ENCODE results near the gene TMEM260. TPM values are rescaled to one million over a fixed set of nuclear protein-coding genes. Genes with fewer than 3 reads are reported as not detected.
"Not testable (repeated sequence)": the region's sequence is repeated elsewhere in the genome, so short reads cannot be mapped to it uniquely, and the experiment has no call there.

Gene TMEM260
- total RNA-seq, 2 donors from 2014 or later, result 29.4 to 40.8 TPM

- peaks cover 36% of the 10 kb centered on the region for H3K36me3 Mint-ChIP-seq (ENCODE audit: low read depth)
- no peak overlapping the region for H3K27ac Mint-ChIP-seq
- DNase-seq, result no peak
- no peaks in the 10 kb centered on the region for H3K27me3 Mint-ChIP-seq (ENCODE audit: insufficient read depth)
- H3K4me1 Mint-ChIP-seq, result no peaks in the 10 kb centered on the region
- Histone ChIP-seq H3K4me3 (ENCODE audit: low read length) (no peak overlapping the region), H3K36me3 (ENCODE audit: control insufficient read depth, insufficient read depth, low read length) (peaks cover 53% of the 10 kb centered on the region), H3K27ac (ENCODE audit: low read depth, low read length) (no peak overlapping the region), H3K9ac (ENCODE audit: extremely low read depth, low read length, poor library complexity, severe bottlenecking) (no peak overlapping the region), H3K4me1 (ENCODE audit: control insufficient read depth, insufficient read depth, low read length) (no peaks in the 10 kb centered on the region), H3K9me3 (ENCODE audit: control insufficient read depth, low read length) (no peaks in the 10 kb centered on the region), H3K27me3 (ENCODE audit: control insufficient read depth, insufficient read depth, low read length, poor library complexity, severe bottlenecking) (no peaks in the 10 kb centered on the region)
- no peaks in the 10 kb centered on the region for H3K9me3 Mint-ChIP-seq
- H3K4me3 Mint-ChIP-seq, result no peak overlapping the region
- no peak for TF ChIP-seq CTCF (conservative IDR thresholded peaks at IDR 0.05)
- 92% methylated on average over 1 of the region's 1 CpG; no CpG with 5 or more reads in 1 of the 2 experiments for WGBS, 2 experiments (ENCODE audit: insufficient coverage in 1 of 2, insufficient read length in 1 of 2)
Measured at GRCh38 chr14:56598519-56598918, 18.9 kb downstream of the TMEM260 start.

DNA sequence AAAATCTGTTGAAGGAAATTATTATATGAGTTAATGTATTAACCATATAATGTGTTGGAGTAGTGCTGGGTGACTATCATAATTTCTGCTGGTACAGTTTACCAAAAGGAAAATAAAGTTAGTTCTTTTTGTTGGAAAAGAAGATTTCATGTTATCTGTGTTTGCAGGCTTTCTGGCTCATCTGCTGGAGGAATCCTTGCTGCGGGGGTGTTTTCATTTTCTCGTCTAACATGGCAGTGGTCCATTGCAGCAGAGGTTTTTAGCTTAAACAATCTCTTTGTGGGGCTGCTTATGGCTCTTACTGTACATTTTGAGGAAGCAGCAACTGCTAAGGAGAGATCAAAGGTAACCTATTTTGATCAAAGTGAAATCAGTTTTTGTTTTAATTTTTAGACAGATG is 24.1 kb downstream of the TMEM260 start:
- no peak for TF ChIP-seq CTCF (conservative IDR thresholded peaks at IDR 0.05)
- no peak for DNase-seq
- Mint-ChIP-seq H3K27me3 (ENCODE audit: insufficient read depth) (no peaks in the 10 kb centered on the region), H3K9me3 (no peaks in the 10 kb centered on the region), H3K4me1 (no peaks in the 10 kb centered on the region), H3K4me3 (no peak overlapping the region), H3K27ac (no peak overlapping the region), H3K36me3 (ENCODE audit: low read depth) (peaks cover 26% of the 10 kb centered on the region)
- Histone ChIP-seq H3K4me3 (ENCODE audit: low read length) (no peak overlapping the region), H3K9ac (ENCODE audit: extremely low read depth, low read length, poor library complexity, severe bottlenecking) (no peak overlapping the region), H3K27me3 (ENCODE audit: control insufficient read depth, insufficient read depth, low read length, poor library complexity, severe bottlenecking) (no peaks in the 10 kb centered on the region), H3K4me1 (ENCODE audit: control insufficient read depth, insufficient read depth, low read length) (no peaks in the 10 kb centered on the region), H3K27ac (ENCODE audit: low read depth, low read length) (no peak overlapping the region), H3K36me3 (ENCODE audit: control insufficient read depth, insufficient read depth, low read length) (peaks cover 69% of the 10 kb centered on the region), H3K9me3 (ENCODE audit: control insufficient read depth, low read length) (no peaks in the 10 kb centered on the region)
- WGBS, 2 experiments (ENCODE audit: insufficient coverage in 1 of 2, insufficient read length in 1 of 2), result 80 to 98% methylated on average over 1 to 2 of the region's 2 CpGs

DNA sequence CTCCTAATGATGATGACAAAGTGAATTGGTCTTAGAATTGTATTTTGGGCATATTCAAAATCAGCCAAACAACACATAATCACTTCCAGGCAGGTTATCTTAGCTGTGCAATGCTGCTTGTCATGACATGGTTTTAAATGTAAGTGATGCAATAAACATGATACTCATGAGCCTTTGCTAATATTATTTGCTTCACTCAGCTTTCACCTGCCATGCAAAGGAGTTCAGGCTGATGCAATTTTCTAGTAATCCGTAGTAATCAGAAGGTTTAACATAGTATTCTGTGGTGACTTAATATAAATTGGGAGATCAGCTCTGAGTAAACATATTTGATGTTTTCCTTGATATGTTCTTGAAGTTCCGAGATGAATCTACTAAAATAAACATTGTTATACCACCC is 29.1 kb downstream of the TMEM260 start:
- Mint-ChIP-seq H3K9me3 (peaks cover 7% of the 10 kb centered on the region), H3K27me3 (ENCODE audit: insufficient read depth) (no peaks in the 10 kb centered on the region), H3K4me1 (no peaks in the 10 kb centered on the region), H3K27ac (no peak overlapping the region), H3K4me3 (no peak overlapping the region), H3K36me3 (ENCODE audit: low read depth) (peaks cover 52% of the 10 kb centered on the region)
- 70 to 95% methylated on average over 1 to 2 of the region's 2 CpGs for WGBS, 2 experiments (ENCODE audit: insufficient coverage in 1 of 2, insufficient read length in 1 of 2)
- no peaks in the 10 kb centered on the region for H3K4me1 ChIP-seq (ENCODE audit: control insufficient read depth, insufficient read depth, low read length)
- H3K4me3 ChIP-seq (ENCODE audit: low read length), result no peak overlapping the region
- H3K36me3 ChIP-seq (ENCODE audit: control insufficient read depth, insufficient read depth, low read length), result peaks cover 85% of the 10 kb centered on the region
- H3K27me3 ChIP-seq (ENCODE audit: control insufficient read depth, insufficient read depth, low read length, poor library complexity, severe bottlenecking), result no peaks in the 10 kb centered on the region
- H3K9me3 ChIP-seq (ENCODE audit: control insufficient read depth, low read length), result peaks cover 8% of the 10 kb centered on the region
- no peak overlapping the region for H3K9ac ChIP-seq (ENCODE audit: extremely low read depth, low read length, poor library complexity, severe bottlenecking)
- DNase-seq, result no peak
- H3K27ac ChIP-seq (ENCODE audit: low read depth, low read length), result no peak overlapping the region
- TF ChIP-seq CTCF (conservative IDR thresholded peaks at IDR 0.05), result no peak

DNA sequence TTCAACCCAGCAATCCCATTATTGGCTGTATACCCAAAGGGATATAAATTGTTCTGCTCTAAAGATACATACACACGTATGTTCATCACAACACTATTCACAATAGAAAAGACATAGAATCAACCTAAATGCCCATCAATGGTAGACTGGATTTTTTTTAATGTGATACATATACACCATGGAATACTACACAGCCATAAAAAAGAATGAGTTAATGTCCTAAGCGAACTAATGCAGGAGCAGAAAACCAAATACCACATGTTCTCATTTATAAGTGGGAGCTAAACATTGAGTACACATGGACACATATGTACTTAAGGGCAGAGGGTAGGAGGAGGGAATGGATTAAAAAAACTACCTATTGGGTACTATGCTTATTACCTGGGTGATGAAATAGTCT is 32.1 kb downstream of the TMEM260 start:
- H3K36me3 Mint-ChIP-seq (ENCODE audit: low read depth), result peaks cover 53% of the 10 kb centered on the region
- not testable (repeated sequence) for H3K4me1 ChIP-seq (ENCODE audit: control insufficient read depth, insufficient read depth, low read length); H3K4me1 Mint-ChIP-seq; DNase-seq; H3K4me3 Mint-ChIP-seq; H3K27ac Mint-ChIP-seq; H3K27me3 Mint-ChIP-seq (ENCODE audit: insufficient read depth); H3K9me3 ChIP-seq (ENCODE audit: control insufficient read depth, low read length); H3K27ac ChIP-seq (ENCODE audit: low read depth, low read length); H3K4me3 ChIP-seq (ENCODE audit: low read length); H3K9me3 Mint-ChIP-seq; H3K9ac ChIP-seq (ENCODE audit: extremely low read depth, low read length, poor library complexity, severe bottlenecking); H3K27me3 ChIP-seq (ENCODE audit: control insufficient read depth, insufficient read depth, low read length, poor library complexity, severe bottlenecking)
- peaks cover 89% of the 10 kb centered on the region for H3K36me3 ChIP-seq (ENCODE audit: control insufficient read depth, insufficient read depth, low read length)
- 100% methylated on average over 1 of the region's 2 CpGs for WGBS, 2 experiments (ENCODE audit: insufficient coverage in 1 of 2, insufficient read length in 1 of 2)

Data from endodermal cell (in vitro differentiated cells).